ENCODE results near the gene ZNF319. TPM values are rescaled to one million over a fixed set of nuclear protein-coding genes. Genes with fewer than 3 reads are reported as not detected.

Gene ZNF319
- polyA plus RNA-seq, 1 donor (not counting 4 experiments of a cell fraction or from before 2014, with no cell fraction given): 3.3 TPM

DNA sequence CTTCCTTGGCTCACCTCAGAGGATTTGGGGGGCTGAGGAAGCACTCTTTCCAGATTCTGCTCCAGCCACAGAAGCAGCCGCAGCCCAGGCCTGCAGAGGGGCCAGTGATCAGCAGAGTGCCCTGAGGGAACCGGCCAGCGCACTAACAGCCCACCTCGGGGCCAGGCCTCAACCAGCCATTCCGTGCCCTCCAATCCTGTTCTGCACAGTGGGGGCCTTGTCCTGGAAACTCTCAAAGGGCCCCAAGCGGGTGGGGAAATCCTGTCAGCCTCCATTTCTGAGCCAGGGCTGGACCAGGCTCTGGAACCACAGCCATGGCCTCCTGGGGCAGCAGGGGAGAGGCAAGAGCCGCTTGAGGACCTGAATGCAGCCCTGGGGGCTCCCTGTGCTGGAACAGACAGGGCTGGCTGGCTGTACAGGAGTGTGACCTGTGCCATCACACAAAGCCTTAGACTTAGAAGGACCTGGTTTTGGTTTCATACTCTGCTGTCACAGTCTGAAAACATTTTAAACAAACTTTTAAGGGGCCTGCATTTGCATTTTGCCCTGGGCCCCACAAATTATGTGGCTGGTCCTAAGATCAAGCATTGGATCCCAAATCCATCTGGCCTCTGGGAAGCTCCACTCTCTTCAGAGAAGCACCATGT lies 39.5 kb downstream of the ZNF319 start:
- Histone ChIP-seq H3K27ac (ENCODE audit: control insufficient read depth, insufficient read depth, low read length) (no peak overlapping the region), H3K4me2 (ENCODE audit: control insufficient read depth, extremely low read depth, insufficient read depth, low read depth, low read length) (no peak overlapping the region), H3K79me2 (ENCODE audit: control insufficient read depth, insufficient read depth, low read length) (no peaks in the 10 kb centered on the region), H3K9ac (ENCODE audit: control insufficient read depth, extremely low read depth, insufficient read depth, low read length) (no peak overlapping the region), H3K9me3 (ENCODE audit: control insufficient read depth, low read depth, low read length) (no peaks in the 10 kb centered on the region), H4K20me1 (ENCODE audit: control insufficient read depth, extremely low read depth, insufficient read depth, low read length) (no peaks in the 10 kb centered on the region), H3K36me3 (ENCODE audit: control insufficient read depth in 2 of 2, extremely low read depth in 1 of 2, insufficient read depth in 2 of 2, low read length in 2 of 2) (no peaks in the 10 kb centered on the region), H2AFZ (ENCODE audit: control insufficient read depth, low read length) (no peak overlapping the region), H3K9me1 (ENCODE audit: control insufficient read depth, extremely low read depth, insufficient read depth, low read length) (no peaks in the 10 kb centered on the region), H3K27me3 (ENCODE audit: control insufficient read depth, extremely low read depth, insufficient read depth, low read length) (peaks cover 4% of the 10 kb centered on the region), H3K4me1 (ENCODE audit: control insufficient read depth, extremely low read depth, insufficient read depth, low read length) (no peaks in the 10 kb centered on the region), H3K4me3 (ENCODE audit: control insufficient read depth in 2 of 3, extremely low read depth in 1 of 3, insufficient read depth in 2 of 3, low read depth in 1 of 3, low read length in 3 of 3) (no peak overlapping the region)
- FAIRE-seq (no peak), DNase-seq (ENCODE audit: low read depth, low spot score) (no peak)
- TF ChIP-seq, protein P1, sequence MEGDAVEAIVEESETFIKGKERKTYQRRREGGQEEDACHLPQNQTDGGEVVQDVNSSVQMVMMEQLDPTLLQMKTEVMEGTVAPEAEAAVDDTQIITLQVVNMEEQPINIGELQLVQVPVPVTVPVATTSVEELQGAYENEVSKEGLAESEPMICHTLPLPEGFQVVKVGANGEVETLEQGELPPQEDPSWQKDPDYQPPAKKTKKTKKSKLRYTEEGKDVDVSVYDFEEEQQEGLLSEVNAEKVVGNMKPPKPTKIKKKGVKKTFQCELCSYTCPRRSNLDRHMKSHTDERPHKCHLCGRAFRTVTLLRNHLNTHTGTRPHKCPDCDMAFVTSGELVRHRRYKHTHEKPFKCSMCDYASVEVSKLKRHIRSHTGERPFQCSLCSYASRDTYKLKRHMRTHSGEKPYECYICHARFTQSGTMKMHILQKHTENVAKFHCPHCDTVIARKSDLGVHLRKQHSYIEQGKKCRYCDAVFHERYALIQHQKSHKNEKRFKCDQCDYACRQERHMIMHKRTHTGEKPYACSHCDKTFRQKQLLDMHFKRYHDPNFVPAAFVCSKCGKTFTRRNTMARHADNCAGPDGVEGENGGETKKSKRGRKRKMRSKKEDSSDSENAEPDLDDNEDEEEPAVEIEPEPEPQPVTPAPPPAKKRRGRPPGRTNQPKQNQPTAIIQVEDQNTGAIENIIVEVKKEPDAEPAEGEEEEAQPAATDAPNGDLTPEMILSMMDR (optimal IDR thresholded peaks at IDR 0.05 in 1 of 3, IDR thresholded peaks at IDR 0.05 in 1 of 3, conservative IDR thresholded peaks at IDR 0.05 in 1 of 3; ENCODE audit: extremely low read depth in 1 of 3, insufficient read depth in 2 of 3, low read length in 3 of 3): no peak
- no peak for TF ChIP-seq EZH2 (IDR thresholded peaks at IDR 0.05; ENCODE audit: low read length)
- dilution Hi-C loops (cut with MboI; ENCODE audit: extremely low pct_ligation_motif_present, low sequenced_read_pairs): no loop called here

DNA sequence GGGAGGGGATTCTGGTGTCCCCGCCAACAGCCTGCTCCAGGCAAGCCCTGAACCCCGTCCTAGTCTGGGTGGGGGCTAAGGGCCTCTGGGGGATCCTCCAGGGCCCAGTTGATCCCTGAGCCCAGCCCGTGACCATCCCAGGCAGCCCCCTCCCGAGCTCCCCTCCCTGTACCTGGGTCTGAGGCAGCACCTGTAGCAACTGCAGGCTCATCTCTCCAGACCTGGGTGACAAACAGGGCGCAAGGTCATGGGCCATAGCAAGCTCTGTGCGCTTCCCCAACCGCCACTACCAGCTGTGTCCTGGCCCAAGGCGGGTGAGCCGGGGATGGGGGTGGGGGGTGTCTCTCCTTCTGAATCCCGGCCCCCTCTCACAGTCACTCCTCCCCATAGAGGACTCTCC lies 40.2 kb downstream of the ZNF319 start:
- Histone ChIP-seq H3K27me3 (ENCODE audit: control insufficient read depth, extremely low read depth, insufficient read depth, low read length) (peaks cover 10% of the 10 kb centered on the region), H3K36me3 (ENCODE audit: control insufficient read depth in 2 of 2, extremely low read depth in 1 of 2, insufficient read depth in 2 of 2, low read length in 2 of 2) (no peaks in the 10 kb centered on the region), H3K9me3 (ENCODE audit: control insufficient read depth, low read depth, low read length) (no peaks in the 10 kb centered on the region), H3K27ac (ENCODE audit: control insufficient read depth, insufficient read depth, low read length) (no peak overlapping the region), H4K20me1 (ENCODE audit: control insufficient read depth, extremely low read depth, insufficient read depth, low read length) (no peaks in the 10 kb centered on the region), H2AFZ (ENCODE audit: control insufficient read depth, low read length) (no peak overlapping the region), H3K79me2 (ENCODE audit: control insufficient read depth, insufficient read depth, low read length) (no peaks in the 10 kb centered on the region), H3K9me1 (ENCODE audit: control insufficient read depth, extremely low read depth, insufficient read depth, low read length) (no peaks in the 10 kb centered on the region), H3K4me2 (ENCODE audit: control insufficient read depth, extremely low read depth, insufficient read depth, low read depth, low read length) (no peak overlapping the region), H3K4me1 (ENCODE audit: control insufficient read depth, extremely low read depth, insufficient read depth, low read length) (no peaks in the 10 kb centered on the region), H3K9ac (ENCODE audit: control insufficient read depth, extremely low read depth, insufficient read depth, low read length) (no peak overlapping the region), H3K4me3 (ENCODE audit: control insufficient read depth in 2 of 3, extremely low read depth in 1 of 3, insufficient read depth in 2 of 3, low read depth in 1 of 3, low read length in 3 of 3) (no peak overlapping the region)
- no peak for TF ChIP-seq EZH2 (IDR thresholded peaks at IDR 0.05; ENCODE audit: low read length)
- TF ChIP-seq, protein P1 (optimal IDR thresholded peaks at IDR 0.05 in 1 of 3, IDR thresholded peaks at IDR 0.05 in 1 of 3, conservative IDR thresholded peaks at IDR 0.05 in 1 of 3; ENCODE audit: extremely low read depth in 1 of 3, insufficient read depth in 2 of 3, low read length in 3 of 3): no peak
- dilution Hi-C loops (cut with MboI; ENCODE audit: extremely low pct_ligation_motif_present, low sequenced_read_pairs): no loop called here
- DNase-seq (ENCODE audit: low read depth, low spot score): no peak
- FAIRE-seq: no peak

Data from keratinocyte (primary cell).